Hepatocyte (in vitro differentiated cells): ENCODE measurements around the gene SMARCC2.

ENCODE experiments used
- EZH2 ChIP-seq: fragments of 200-600 bp; sonication (generic); IDR thresholded peaks from 2 replicates; pipeline ENCODE4 v1.6.1; 2016; ENCODE audit warnings: antibody characterized with exemption, mild to moderate bottlenecking, borderline replicate concordance
- TF ChIP-seq, protein P1 (sequence below): fragments of 200-600 bp; sonication (generic); IDR thresholded peaks from 2 replicates; pipeline ENCODE4 v1.5.1; 2016; ENCODE audit warnings: antibody characterized with exemption, mild to moderate bottlenecking; ENCODE audit not compliant: poor library complexity

DNA sequence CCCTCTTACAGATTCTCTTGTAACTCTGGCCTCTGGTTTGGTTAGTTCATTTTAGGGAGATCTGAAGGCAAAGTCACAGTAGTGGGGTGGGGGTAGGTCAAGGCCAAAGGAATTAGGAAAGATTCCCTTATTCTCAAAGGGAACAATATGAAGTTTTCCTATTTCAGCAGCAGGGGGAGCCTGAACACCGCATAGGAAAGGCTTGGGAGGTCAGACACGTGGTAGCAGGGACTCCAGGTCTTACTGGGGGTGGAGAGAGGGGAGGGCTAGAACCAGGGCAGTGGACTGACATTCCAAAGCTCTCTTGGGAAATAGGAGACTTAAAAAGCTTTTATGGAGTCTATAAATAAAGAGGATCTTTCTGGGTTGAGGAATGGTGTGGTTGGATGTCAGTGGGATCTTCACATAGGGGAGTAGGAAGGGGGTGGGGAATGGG is 69.9 kb downstream of the SMARCC2 start:
- TF ChIP-seq, protein P1, sequence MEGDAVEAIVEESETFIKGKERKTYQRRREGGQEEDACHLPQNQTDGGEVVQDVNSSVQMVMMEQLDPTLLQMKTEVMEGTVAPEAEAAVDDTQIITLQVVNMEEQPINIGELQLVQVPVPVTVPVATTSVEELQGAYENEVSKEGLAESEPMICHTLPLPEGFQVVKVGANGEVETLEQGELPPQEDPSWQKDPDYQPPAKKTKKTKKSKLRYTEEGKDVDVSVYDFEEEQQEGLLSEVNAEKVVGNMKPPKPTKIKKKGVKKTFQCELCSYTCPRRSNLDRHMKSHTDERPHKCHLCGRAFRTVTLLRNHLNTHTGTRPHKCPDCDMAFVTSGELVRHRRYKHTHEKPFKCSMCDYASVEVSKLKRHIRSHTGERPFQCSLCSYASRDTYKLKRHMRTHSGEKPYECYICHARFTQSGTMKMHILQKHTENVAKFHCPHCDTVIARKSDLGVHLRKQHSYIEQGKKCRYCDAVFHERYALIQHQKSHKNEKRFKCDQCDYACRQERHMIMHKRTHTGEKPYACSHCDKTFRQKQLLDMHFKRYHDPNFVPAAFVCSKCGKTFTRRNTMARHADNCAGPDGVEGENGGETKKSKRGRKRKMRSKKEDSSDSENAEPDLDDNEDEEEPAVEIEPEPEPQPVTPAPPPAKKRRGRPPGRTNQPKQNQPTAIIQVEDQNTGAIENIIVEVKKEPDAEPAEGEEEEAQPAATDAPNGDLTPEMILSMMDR, result peak; percentile 78
- no peak for TF ChIP-seq EZH2
